GM12878 (cell line): ENCODE data around the gene RNF150. TPM values are rescaled to one million over a fixed set of nuclear protein-coding genes. Genes with fewer than 3 reads are reported as not detected.

Experiments
- ATAC-seq: fragments of 200-7000 bp; cut with Tn5 transposase; 3 replicates; pipeline ENCODE4 v1.9.1; 2020; ENCODE audit warnings: mild to moderate bottlenecking, moderate library complexity
- BruUV-seq: library from RNA; stranded (reverse); fragments of 400-500 nt; replicated peaks from 2 replicates; lab custom pipeline; 2021; lab: Mats Ljungman, UMichigan
- CTCF ChIA-PET: fragments of 300-600 bp; sonication (Branson Sonifier 250); formaldehyde crosslinking; extraction: SDS; loops from one replicate; lab custom pipeline; 2021; ENCODE audit warnings: inconsistent platforms; lab: Yijun Ruan, JAX
- POLR2A ChIA-PET: fragments of 350-600 bp; formaldehyde crosslinking; extraction: SDS; loops from one replicate; lab custom pipeline; 2021; ENCODE audit warnings: inconsistent platforms; lab: Charles Lee
- RAD21 ChIA-PET: fragments of 300-600 bp; sonication (Branson Sonifier 250); formaldehyde crosslinking; loops from one replicate; lab custom pipeline; 2023; ENCODE audit warnings: antibody characterized with exemption; ENCODE audit not compliant: unreplicated experiment; lab: Charles Lee
- SMC1A ChIA-PET: fragments of 300-600 bp; sonication (Branson Sonifier 250); formaldehyde crosslinking; loops from one replicate; lab custom pipeline; 2023; ENCODE audit not compliant: unreplicated experiment, uncharacterized antibody; lab: Charles Lee
- DNase-seq: peaks from one replicate; pipeline ENCODE4 v3.0.0-alpha.2; 2011; ENCODE audit warnings: low read depth, low spot score
- FAIRE-seq: peaks from 3 replicates; lab custom pipeline; 2011; peaks lifted over from hg19 to GRCh38; lab: Jason Lieb, UNC
- H2AFZ ChIP-seq: 2 replicates; pipeline ENCODE4 v1.6.0; 2011; ENCODE audit warnings: low read depth, low read length, control low read depth; ENCODE audit not compliant: control insufficient read depth
- H3K27ac ChIP-seq: 2 replicates; pipeline ENCODE4 v1.5.1; 2011; ENCODE audit warnings: control low read depth; ENCODE audit not compliant: control insufficient read depth, insufficient read depth
- H3K27me3 ChIP-seq, 2 experiments: replicated peaks in 1 of 2; 2 replicates each; pipeline versions ENCODE4 v1.6.0 to v1.6.1; 2011; ENCODE audit warnings: low read length in 1 of 2; ENCODE audit not compliant: control insufficient read depth in 2 of 2, insufficient read depth in 2 of 2
- H3K36me3 ChIP-seq, 2 experiments: 2 replicates each; pipeline ENCODE4 v1.5.1; 2011; ENCODE audit warnings: low read length in 1 of 2; ENCODE audit not compliant: control insufficient read depth in 2 of 2, insufficient read depth in 2 of 2
- H3K4me1 ChIP-seq: 2 replicates; pipeline ENCODE4 v1.6.1; 2011; ENCODE audit warnings: mild to moderate bottlenecking, low read length, moderate library complexity, mixed read lengths; ENCODE audit not compliant: control insufficient read depth, insufficient read depth
- H3K4me2 ChIP-seq: 2 replicates; pipeline ENCODE4 v1.6.0; 2011; ENCODE audit warnings: control low read depth; ENCODE audit not compliant: control insufficient read depth, insufficient read depth
- H3K4me3 ChIP-seq: fragments of 200-600 bp; sonication (generic); 2 replicates; pipeline ENCODE4 v1.5.1; 2016
- H3K79me2 ChIP-seq: 2 replicates; pipeline ENCODE4 v1.6.0; 2011; ENCODE audit warnings: low read length; ENCODE audit not compliant: control insufficient read depth, insufficient read depth
- H3K9ac ChIP-seq: 2 replicates; pipeline ENCODE4 v1.8.0; 2011; ENCODE audit warnings: low read length, control low read depth, mixed read lengths; ENCODE audit not compliant: control insufficient read depth, insufficient read depth
- H3K9me3 ChIP-seq: replicated peaks from 3 replicates; pipeline ENCODE4 v1.5.1; 2011; ENCODE audit warnings: mild to moderate bottlenecking, low read length; ENCODE audit not compliant: control insufficient read depth, insufficient read depth
- H4K20me1 ChIP-seq: 2 replicates; pipeline ENCODE4 v1.6.0; 2011; ENCODE audit not compliant: control insufficient read depth, insufficient read depth
- ESRRA ChIP-seq: IDR thresholded peaks from 2 replicates; pipeline ENCODE4 v1.6.1; 2012; ENCODE audit warnings: mild to moderate bottlenecking, low read length, improper control_type of control experiment
- HDAC6 ChIP-seq: fragments of 200-600 bp; sonication (generic); IDR thresholded peaks from one replicate; pipeline ENCODE4 v1.8.0; 2017; ENCODE audit warnings: antibody characterized with exemption; ENCODE audit not compliant: unreplicated experiment
- IKZF2 ChIP-seq, 2 experiments: fragments of 450-650 bp; IDR thresholded peaks; 2 replicates each; pipeline ENCODE4 v1.6.1; 2017; ENCODE audit warnings: mild to moderate bottlenecking in 2 of 2, moderate library complexity in 2 of 2
- IRF3 ChIP-seq: fragments of 450-650 bp; IDR thresholded peaks from 2 replicates; pipeline ENCODE4 v1.6.1; 2014; ENCODE audit warnings: mild to moderate bottlenecking
- MLLT1 ChIP-seq: fragments of 450-650 bp; IDR thresholded peaks from 2 replicates; pipeline ENCODE4 v1.6.1; 2016; ENCODE audit warnings: mild to moderate bottlenecking
- MXI1 ChIP-seq: fragments of 150-350 bp; IDR thresholded peaks from 2 replicates; pipeline ENCODE4 v1.6.1; 2011; ENCODE audit warnings: low read depth, mild to moderate bottlenecking, inconsistent platforms, low read length, improper control_type of control experiment
- RAD51 ChIP-seq: fragments of 450-650 bp; IDR thresholded peaks from 2 replicates; pipeline ENCODE4 v1.6.1; 2016; ENCODE audit warnings: moderate library complexity, mild to moderate bottlenecking, inconsistent platforms
- SIN3A ChIP-seq: IDR thresholded peaks from 2 replicates; pipeline ENCODE4 v1.6.1; 2012; ENCODE audit warnings: low read depth, low read length, improper control_type of control experiment
- SMAD1 ChIP-seq: fragments of 450-650 bp; IDR thresholded peaks from 2 replicates; pipeline ENCODE4 v1.6.1; 2018; ENCODE audit warnings: mild to moderate bottlenecking, low read depth; ENCODE audit not compliant: partially characterized antibody
- WGBS: methylation state at CpG from one replicate; pipeline ENCODE4 v1.1.6; 2016; ENCODE audit warnings: low lambda C conversion rate; ENCODE audit not compliant: insufficient replicate concordance, insufficient coverage; ENCODE audit errors: missing lambda C conversion rate; 5-methylcytosine and 5-hydroxymethylcytosine counted together
- in situ Hi-C: fragments of 300-500 bp; cut with MboI; formaldehyde crosslinking; loops from 9 replicates; pipeline ENCODE4 v1.14.3; 2018; ENCODE audit warnings: mixed read lengths
- intact Hi-C: fragments of 100-400 bp; cut with micrococcal nuclease; formaldehyde crosslinking; loops from one replicate; pipeline ENCODE4 v1.14.2; 2022; ENCODE audit not compliant: unreplicated experiment
- polyA plus RNA-seq, 11 experiments: library from polyadenylated mRNA; depleted of rRNA in 4 of 11; unstranded in 6 of 11; stranded (reverse) in 5 of 11; fragments of >200 nt; fragmentation: Nextera tagmentation in 4 of 11; fragmentation: Illumina TruSeq in 1 of 11; extraction: Ambion mirVana in 4 of 11; extraction: Trizol in 1 of 11; gene quantifications; 1 replicate in 1 of 11; 2 replicates in 10 of 11; pipeline versions ENCODE4 v1.2.1 to v1.2.3, GENCODE V29; 2011 to 2016; ENCODE audit warnings: inconsistent platforms in 2 of 11, missing spikeins in 2 of 11, low read depth in 1 of 11
- total RNA-seq, 4 experiments: library from RNA; depleted of rRNA in 3 of 4; stranded (reverse); fragments of >200 nt in 3 of 4; fragmentation: Illumina TruSeq in 1 of 4; extraction: Trizol in 1 of 4; gene quantifications; 2 replicates each; pipeline versions ENCODE4 v1.2.1 to v1.2.3, GENCODE V29; 2013 to 2021

The RNF150 gene
- total and polyA plus RNA-seq, 10 of the 15 experiments (the other 5 are each of a cell fraction or from before 2014, with no cell fraction given) = 0.01 to 2.3 (median 0.04) TPM; not detected in 6

GRCh38 chr4:141036786-141037185 lies 96.5 kb downstream of the RNF150 start:
- ATAC-seq (no peak), FAIRE-seq (no peak), DNase-seq (no peak)
- H3K27me3 ChIP-seq = no peaks in the 10 kb centered on the region
- H3K4me3 ChIP-seq = no peak overlapping the region
- H3K27ac ChIP-seq = no peak overlapping the region
- no peaks in the 10 kb centered on the region for H3K79me2 ChIP-seq
- H3K36me3 ChIP-seq = no peaks in the 10 kb centered on the region
- RAD21 ChIA-PET = interaction anchor here (0.6 kb wide), 1 partner anchor 67 kb away, joined by 4 read pairs; no protein-coding TSS in a partner anchor
- no peaks in the 10 kb centered on the region for H4K20me1 ChIP-seq
- CTCF ChIA-PET = no interaction called here
- no TSS peak for BruUV-seq
- no peak overlapping the region for H2AFZ ChIP-seq
- no peak overlapping the region for H3K9ac ChIP-seq
- POLR2A ChIA-PET = no interaction called here
- intact Hi-C loops (no loop called here), in situ Hi-C loops (no loop called here)
- 55% methylated on average over 2 of the region's 2 CpGs for WGBS
- H3K4me1 ChIP-seq = no peaks in the 10 kb centered on the region
- TF ChIP-seq ESRRA (no peak), IRF3 (no peak), RAD51 (no peak), HDAC6 (no peak), MLLT1 (no peak), IKZF2 (IDR thresholded peaks at IDR 0.05) (no peak), SMAD1 (no peak), SIN3A (no peak), MXI1 (no peak)
- no peak overlapping the region for H3K4me2 ChIP-seq
- SMC1A ChIA-PET = no interaction called here
- no peaks in the 10 kb centered on the region for H3K9me3 ChIP-seq
